ENCODE data around the gene RAB26. TPM values are rescaled to one million over a fixed set of nuclear protein-coding genes. Genes with fewer than 3 reads are reported as not detected.
A peak's percentile ranks its signal among the peaks of the same experiment; 100 is the strongest.

RAB26 gene
- total and polyA plus RNA-seq, 2 of the 13 experiments (the other 11 are each of a cell fraction or from before 2014, with no cell fraction given), result 0.86 to 3.6 TPM

DNA sequence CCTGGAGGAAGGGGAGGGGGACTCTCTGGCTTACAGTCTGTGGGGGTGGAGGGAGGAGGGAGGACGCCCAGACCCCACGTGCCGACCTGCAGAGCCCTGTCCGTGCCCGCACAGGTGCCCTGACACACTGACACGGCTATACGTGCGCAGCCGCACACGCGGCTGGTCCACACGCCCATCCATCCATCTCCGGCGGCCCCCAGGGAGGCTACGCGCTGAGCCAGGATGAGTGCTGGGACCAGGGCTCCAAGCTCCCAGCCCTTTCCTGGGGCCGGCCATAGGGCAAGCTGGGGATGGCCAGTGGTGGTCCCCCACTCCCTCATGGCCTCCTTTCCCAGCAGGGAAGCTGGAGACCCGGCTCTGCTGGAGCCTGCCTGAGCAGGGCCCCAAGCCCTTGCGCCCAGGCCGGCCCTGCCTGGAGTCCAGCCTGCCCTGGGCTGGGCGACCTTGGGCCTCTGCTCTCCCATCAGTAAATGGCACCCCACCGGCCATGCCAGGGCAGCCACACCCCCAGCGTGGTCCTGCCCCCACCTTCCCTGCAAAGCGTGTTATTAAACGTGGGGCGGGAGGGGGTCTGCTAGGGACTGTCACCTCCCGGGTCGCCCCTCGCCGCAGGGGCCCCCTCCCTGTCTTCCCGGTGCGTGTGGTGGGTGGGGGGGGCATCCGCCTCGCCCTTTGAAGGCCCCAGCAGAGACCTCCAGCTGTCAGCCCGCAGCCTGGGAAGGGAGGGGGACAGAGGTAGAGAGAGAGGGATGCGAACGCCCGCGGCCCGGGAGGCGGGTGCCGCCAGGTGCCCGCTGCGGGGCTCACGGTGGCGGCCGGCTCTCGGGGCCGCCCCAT is 47.1 kb downstream of the RAB26 start (continued):
- TF ChIP-seq, protein P1, sequence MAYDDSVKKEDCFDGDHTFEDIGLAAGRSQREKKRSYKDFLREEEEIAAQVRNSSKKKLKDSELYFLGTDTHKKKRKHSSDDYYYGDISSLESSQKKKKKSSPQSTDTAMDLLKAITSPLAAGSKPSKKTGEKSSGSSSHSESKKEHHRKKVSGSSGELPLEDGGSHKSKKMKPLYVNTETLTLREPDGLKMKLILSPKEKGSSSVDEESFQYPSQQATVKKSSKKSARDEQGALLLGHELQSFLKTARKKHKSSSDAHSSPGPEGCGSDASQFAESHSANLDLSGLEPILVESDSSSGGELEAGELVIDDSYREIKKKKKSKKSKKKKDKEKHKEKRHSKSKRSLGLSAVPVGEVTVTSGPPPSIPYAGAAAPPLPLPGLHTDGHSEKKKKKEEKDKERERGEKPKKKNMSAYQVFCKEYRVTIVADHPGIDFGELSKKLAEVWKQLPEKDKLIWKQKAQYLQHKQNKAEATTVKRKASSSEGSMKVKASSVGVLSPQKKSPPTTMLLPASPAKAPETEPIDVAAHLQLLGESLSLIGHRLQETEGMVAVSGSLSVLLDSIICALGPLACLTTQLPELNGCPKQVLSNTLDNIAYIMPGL (CRISPR knock-in tag; IDR thresholded peaks at IDR 0.05; ENCODE audit: borderline replicate concordance in 1 of 2, low read depth in 1 of 2), result peak in 1 of 2 experiments; percentile 44; a peak in 1 of 4 replicates

GRCh38 chr16:2196162-2196980 is 47.9 kb downstream of the RAB26 start, which contains the start of gene CASKIN1:
CASKIN1 (minus strand) TSS chr16:2196605; CDS start chr16:2196432, 173 bp downstream.
- H4K20me1 ChIP-seq (ENCODE audit: insufficient read depth, low read length), result no peaks in the 10 kb centered on the region
- no peaks in the 10 kb centered on the region for H3K36me3 ChIP-seq (replicated peaks in 1 of 2; ENCODE audit: control insufficient read depth in 1 of 2, insufficient read depth in 2 of 2, low read length in 2 of 2)
- peak; percentile 19; the same call in 2 of the 3 replicates for ATAC-seq
- FAIRE-seq, result no peak
- ChIA-PET CTCF (ENCODE audit: low intra/inter-chr PET ratio, low total read pairs) (no interaction called here), POLR2A (interaction anchor here (0.6 to 2.9 kb wide), 3 partner anchors 8 to 55 kb away, joined by 3 to 19 read pairs (median 5); partner anchors contain the start of genes ECI1 and TRAF7)
- no peaks in the 10 kb centered on the region for H3K79me2 ChIP-seq (ENCODE audit: insufficient read depth, low read length)
- peak within 1 kb of the TSS; percentile 71 for H3K4me2 ChIP-seq (ENCODE audit: low read depth, low read length)
- BruUV-seq (replicated peaks), result no TSS peak
- peaks cover 54% of the 10 kb centered on the region for H3K4me1 ChIP-seq (ENCODE audit: insufficient read depth, low read length)
- TF ChIP-seq, protein P2, sequence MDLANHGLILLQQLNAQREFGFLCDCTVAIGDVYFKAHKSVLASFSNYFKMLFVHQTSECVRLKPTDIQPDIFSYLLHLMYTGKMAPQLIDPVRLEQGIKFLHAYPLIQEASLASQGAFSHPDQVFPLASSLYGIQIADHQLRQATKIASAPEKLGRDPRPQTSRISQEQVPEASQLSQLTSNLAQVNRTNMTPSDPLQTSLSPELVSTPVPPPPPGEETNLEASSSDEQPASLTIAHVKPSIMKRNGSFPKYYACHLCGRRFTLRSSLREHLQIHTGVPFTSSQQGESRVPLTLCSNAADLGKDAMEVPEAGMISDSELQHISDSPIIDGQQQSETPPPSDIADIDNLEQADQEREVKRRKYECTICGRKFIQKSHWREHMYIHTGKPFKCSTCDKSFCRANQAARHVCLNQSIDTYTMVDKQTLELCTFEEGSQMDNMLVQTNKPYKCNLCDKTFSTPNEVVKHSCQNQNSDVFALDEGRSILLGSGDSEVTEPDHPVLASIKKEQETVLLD (CRISPR knock-in tag; IDR thresholded peaks at IDR 0.05; ENCODE audit: low read depth), result peak; percentile 39; the same call in 1 of the 2 replicates
- TF ChIP-seq ZFY (CRISPR knock-in tag; IDR thresholded peaks at IDR 0.05) (peak; percentile 47), JUN (CRISPR knock-in tag; IDR thresholded peaks at IDR 0.05) (no peak), MAX (IDR thresholded peaks at IDR 0.05) (peak; percentile 56), ZNF784 (CRISPR knock-in tag; IDR thresholded peaks at IDR 0.05; ENCODE audit: borderline replicate concordance) (no peak), ZNF496 (CRISPR knock-in tag; IDR thresholded peaks at IDR 0.05; ENCODE audit: insufficient replicate concordance) (no peak)
- H3K4me3 ChIP-seq (replicated peaks in 1 of 3; ENCODE audit: insufficient read depth in 1 of 3, low read depth in 2 of 3, low read length in 3 of 3), result peak within 1 kb of the TSS; percentile 53 to 66 (median 53)
- DNase-seq (ENCODE audit: low spot score), result no peak
- no peaks in the 10 kb centered on the region for H3K9me3 ChIP-seq (ENCODE audit: low read length)
- whole genome bisulfite sequencing (ENCODE audit: low lambda C conversion rate), result 0% methylated on average over 3 of the region's 129 CpGs
- H3K27me3 ChIP-seq (ENCODE audit: control insufficient read depth in 1 of 2, insufficient read depth in 2 of 2, low read length in 2 of 2), result peaks cover 2 to 39% of the 10 kb centered on the region in 2 experiments; a peak in 3 of 5 replicates
- no peak within 1 kb of the TSS for H3K27ac ChIP-seq (ENCODE audit: extremely low read length, insufficient read depth, low read length)
- H2AFZ ChIP-seq (ENCODE audit: low read length), result no peak within 1 kb of the TSS
- H3K9ac ChIP-seq (ENCODE audit: insufficient read depth, low read depth, low read length), result peak within 1 kb of the TSS; percentile 44; the same call in 1 of the 2 replicates
- in situ Hi-C loops (cut with HindIII; ENCODE audit: extremely low pct_ligation_motif_present, low pct_unique_long_range_greater_than_20kb) (no loop called here), intact Hi-C loops (cut with micrococcal nuclease; ENCODE audit: unreplicated experiment) (loop anchor here (5.0 kb wide), 2 partner anchors 34 to 56 kb away; partner anchors contain the start of gene ECI1)
